Memory B cell (primary cell): ENCODE data around the gene TUT7.
A peak's percentile ranks its signal among the peaks of the same experiment; 100 is the strongest.

Experiments
- ATAC-seq: fragments of 150-1000 bp; cut with Tn5 transposase; 2 replicates; pipeline ENCODE4 v1.10.0; 2021; ENCODE audit warnings: low read depth, mild to moderate bottlenecking, moderate library complexity
- DNase-seq, 2 donors: peaks; one replicate each; pipeline ENCODE4 v3.0.0; 2022; ENCODE audit warnings: low spot score in 2 of 2
- H3K27ac Mint-ChIP-seq: one replicate; pipeline ENCODE4 v1.8.0; 2022; ENCODE audit warnings: mild to moderate bottlenecking, moderate library complexity, mixed read lengths
- H3K27me3 Mint-ChIP-seq: one replicate; pipeline ENCODE4 v1.8.0; 2022; ENCODE audit warnings: mixed read lengths
- H3K36me3 Mint-ChIP-seq: one replicate; pipeline ENCODE4 v1.8.0; 2022; ENCODE audit warnings: mild to moderate bottlenecking, mixed read lengths
- H3K4me1 Mint-ChIP-seq: one replicate; pipeline ENCODE4 v1.8.0; 2022; ENCODE audit warnings: mixed read lengths
- H3K4me3 Mint-ChIP-seq: one replicate; pipeline ENCODE4 v1.8.0; 2022; ENCODE audit warnings: mild to moderate bottlenecking, moderate library complexity, mixed read lengths
- H3K9me3 Mint-ChIP-seq: one replicate; pipeline ENCODE4 v1.8.0; 2022; ENCODE audit warnings: mixed read lengths

Gene TUT7

GRCh38 chr9:86280580-86280979 is 73.6 kb downstream of the TUT7 start:
- Mint-ChIP-seq H3K27ac (no peak overlapping the region), H3K9me3 (no peaks in the 10 kb centered on the region), H3K4me3 (peak overlapping the region; percentile 29), H3K4me1 (peaks cover 26% of the 10 kb centered on the region), H3K36me3 (peaks cover 4% of the 10 kb centered on the region), H3K27me3 (no peaks in the 10 kb centered on the region)
- DNase-seq (no peak), ATAC-seq (no peak)

DNA sequence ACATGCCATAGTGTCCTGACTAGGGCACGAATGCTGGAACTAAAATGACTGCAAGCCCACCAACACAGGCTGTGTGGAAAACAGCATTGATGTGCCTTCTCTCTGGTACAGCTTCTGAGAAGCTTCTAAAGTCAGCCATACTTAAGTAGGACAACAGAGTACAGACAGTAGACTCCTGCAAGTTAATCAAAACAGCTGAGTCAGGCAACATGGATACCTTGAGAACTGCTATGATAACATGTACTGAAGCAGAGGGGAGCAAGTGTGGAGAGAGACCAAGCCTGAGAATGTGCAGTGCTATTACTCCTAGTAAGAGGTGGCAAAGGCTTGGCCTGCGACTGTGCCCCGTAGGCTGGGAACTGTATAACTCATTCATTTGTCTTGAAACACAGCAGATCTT is 74.4 kb downstream of the TUT7 start:
- Mint-ChIP-seq H3K27ac (no peak overlapping the region), H3K36me3 (peaks cover 5% of the 10 kb centered on the region), H3K9me3 (no peaks in the 10 kb centered on the region), H3K27me3 (no peaks in the 10 kb centered on the region), H3K4me3 (peak overlapping the region; percentile 41), H3K4me1 (peaks cover 26% of the 10 kb centered on the region)
- no peak for ATAC-seq
- no peak for DNase-seq

- ATAC-seq (no peak), DNase-seq (no peak)
- Mint-ChIP-seq H3K4me3 (no peak overlapping the region), H3K36me3 (peaks cover 15% of the 10 kb centered on the region), H3K27ac (no peak overlapping the region), H3K4me1 (peaks cover 21% of the 10 kb centered on the region), H3K9me3 (no peaks in the 10 kb centered on the region), H3K27me3 (no peaks in the 10 kb centered on the region)
These were observed 77.1 kb downstream of the TUT7 start for GRCh38 chr9:86277072-86277471.

GRCh38 chr9:86275962-86276361 is 78.2 kb downstream of the TUT7 start:
- DNase-seq (no peak), ATAC-seq (no peak)
- Mint-ChIP-seq H3K27ac (peak overlapping the region; percentile 20), H3K9me3 (no peaks in the 10 kb centered on the region), H3K27me3 (no peaks in the 10 kb centered on the region), H3K36me3 (peaks cover 23% of the 10 kb centered on the region), H3K4me1 (peaks cover 16% of the 10 kb centered on the region), H3K4me3 (no peak overlapping the region)

DNA sequence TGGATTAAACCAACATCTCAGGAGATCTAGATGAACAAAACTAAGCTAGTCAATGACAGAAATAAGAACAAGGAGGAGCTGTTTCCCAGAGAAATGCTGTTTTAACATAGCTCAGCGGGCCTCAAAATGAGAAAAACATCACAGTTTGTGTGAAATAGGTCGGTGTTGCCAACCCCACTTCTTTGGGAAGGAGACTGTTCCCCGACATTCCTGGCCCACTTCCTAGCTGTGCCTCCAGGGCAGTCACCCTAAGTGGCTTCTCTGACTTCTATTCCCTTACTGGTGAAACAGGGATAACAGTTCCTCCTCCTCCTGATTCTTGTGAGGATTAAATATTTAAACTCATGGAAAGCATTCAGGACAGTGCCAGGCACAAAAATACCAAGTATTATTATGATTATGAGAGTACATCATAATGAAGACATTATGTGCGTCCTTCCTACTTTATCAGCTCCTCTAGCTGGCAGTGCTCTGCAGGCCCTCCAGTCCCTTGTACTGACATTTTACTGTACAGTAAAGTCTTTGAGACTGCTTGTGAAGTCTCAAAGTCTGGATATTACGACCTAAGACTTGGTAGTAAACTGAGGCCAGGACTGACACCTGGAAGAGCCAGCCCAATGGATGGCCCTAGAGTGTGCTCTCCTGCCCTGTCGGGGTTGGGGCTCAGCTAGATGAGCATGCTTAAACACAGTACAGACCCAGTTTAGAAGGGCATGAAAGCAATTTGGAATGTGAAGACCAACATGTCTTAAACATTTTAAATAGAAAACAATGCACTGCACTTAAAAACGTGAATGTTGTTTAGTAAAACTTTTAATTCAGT is 79.2 kb downstream of the TUT7 start:
- Mint-ChIP-seq H3K4me3 (no peak overlapping the region), H3K9me3 (no peaks in the 10 kb centered on the region), H3K36me3 (peaks cover 23% of the 10 kb centered on the region), H3K27me3 (no peaks in the 10 kb centered on the region), H3K4me1 (peaks cover 14% of the 10 kb centered on the region), H3K27ac (no peak overlapping the region)
- ATAC-seq, result no peak
- DNase-seq, result no peak

DNA sequence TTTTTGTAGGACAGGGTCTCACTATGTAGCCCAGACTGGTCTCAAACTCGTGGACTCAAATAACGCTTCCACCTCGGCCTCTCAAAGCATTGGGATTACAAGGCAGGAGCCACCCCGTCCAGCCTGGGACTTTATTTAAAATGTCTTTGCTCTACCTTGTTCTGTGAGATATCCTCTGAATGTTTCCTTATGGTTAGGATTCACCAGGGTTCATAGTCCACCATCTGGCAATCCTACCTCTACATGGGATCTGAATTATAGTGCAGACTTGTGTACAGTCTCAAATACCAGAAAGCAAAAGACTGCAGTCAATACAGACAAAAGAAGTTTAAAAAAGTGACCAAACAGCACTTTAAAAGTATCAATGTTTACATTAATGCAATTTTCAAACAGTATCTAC is 82.0 kb downstream of the TUT7 start:
- H3K4me3 Mint-ChIP-seq, result no peak overlapping the region
- no peaks in the 10 kb centered on the region for H3K27me3 Mint-ChIP-seq
- H3K9me3 Mint-ChIP-seq, result no peaks in the 10 kb centered on the region
- peaks cover 3% of the 10 kb centered on the region for H3K4me1 Mint-ChIP-seq
- H3K27ac Mint-ChIP-seq, result no peak overlapping the region
- DNase-seq (no peak), ATAC-seq (no peak)
- H3K36me3 Mint-ChIP-seq, result peaks cover 25% of the 10 kb centered on the region

DNA sequence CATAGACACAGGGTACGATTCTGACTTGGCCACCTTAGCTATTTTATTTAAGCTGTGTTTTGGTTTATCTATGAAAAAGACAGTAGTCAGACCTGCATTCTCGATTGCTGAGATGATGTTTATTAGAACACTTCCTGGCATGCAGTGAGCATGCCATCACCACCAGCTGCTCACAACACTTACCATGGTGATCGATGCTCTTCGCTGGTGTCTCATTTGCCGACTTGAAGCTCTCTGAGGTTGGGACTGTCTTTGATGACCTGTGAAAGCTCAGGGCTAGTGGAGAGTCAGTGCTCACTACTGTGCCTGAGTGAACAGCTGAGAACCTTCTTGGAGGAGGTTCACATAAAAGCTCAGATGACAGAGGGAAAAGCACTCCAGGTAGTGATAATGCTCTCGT is 90.3 kb downstream of the TUT7 start:
- no peak for DNase-seq
- H3K27ac Mint-ChIP-seq, result no peak overlapping the region
- no peaks in the 10 kb centered on the region for H3K27me3 Mint-ChIP-seq
- H3K36me3 Mint-ChIP-seq, result peaks cover 21% of the 10 kb centered on the region
- no peaks in the 10 kb centered on the region for H3K9me3 Mint-ChIP-seq
- ATAC-seq, result no peak
- no peak overlapping the region for H3K4me3 Mint-ChIP-seq
- H3K4me1 Mint-ChIP-seq, result no peaks in the 10 kb centered on the region

DNA sequence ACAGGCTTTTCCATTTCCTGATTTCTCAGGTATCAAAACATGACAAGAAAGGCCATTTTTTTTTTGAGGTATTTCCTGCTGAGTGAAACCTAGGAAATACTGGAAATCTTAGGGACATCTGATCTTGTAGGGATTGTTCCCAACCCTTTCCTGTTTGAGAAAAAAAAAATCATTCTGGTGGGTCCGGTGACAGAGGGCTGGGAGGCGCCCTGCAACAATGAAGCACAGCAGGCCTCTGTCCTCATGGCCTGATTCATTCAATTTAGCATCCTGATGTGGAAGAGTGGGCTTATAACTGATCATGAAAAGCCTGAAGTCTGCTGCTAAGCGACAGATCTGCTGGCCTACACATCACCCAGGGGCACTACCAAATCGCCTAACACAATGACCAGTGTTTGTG is 91.7 kb downstream of the TUT7 start:
- no peaks in the 10 kb centered on the region for H3K4me1 Mint-ChIP-seq
- ATAC-seq (no peak), DNase-seq (no peak)
- no peak overlapping the region for H3K27ac Mint-ChIP-seq
- no peaks in the 10 kb centered on the region for H3K27me3 Mint-ChIP-seq
- no peaks in the 10 kb centered on the region for H3K9me3 Mint-ChIP-seq
- H3K4me3 Mint-ChIP-seq, result no peak overlapping the region
- H3K36me3 Mint-ChIP-seq, result peaks cover 20% of the 10 kb centered on the region

DNA sequence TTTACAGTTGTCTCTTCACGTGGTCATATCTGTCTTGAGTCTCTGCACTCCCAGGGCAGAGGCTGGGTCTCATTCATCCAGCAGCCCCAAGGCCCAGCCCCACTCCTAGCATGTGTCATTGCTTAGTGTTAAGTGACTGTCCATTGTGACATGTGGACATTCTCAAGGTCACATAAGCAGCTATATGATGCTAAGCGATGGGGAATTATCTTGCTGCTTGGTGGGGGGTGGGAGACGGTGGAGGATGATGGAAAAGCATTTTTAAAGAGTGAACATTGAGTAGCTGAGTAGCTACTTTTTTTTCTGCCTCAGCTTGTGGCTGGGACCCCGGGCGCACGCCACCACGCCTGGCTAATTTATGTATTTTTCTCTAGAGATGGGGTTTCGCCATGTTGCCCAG is 94.7 kb downstream of the TUT7 start, which contains the start of gene C9orf153:
C9orf153 (minus strand) TSS at position 101 of the 400 bp plus-strand sequence. CDS start 30,054 bp downstream, outside the sequence.
- peaks cover 17% of the 10 kb centered on the region for H3K36me3 Mint-ChIP-seq
- no peaks in the 10 kb centered on the region for H3K9me3 Mint-ChIP-seq
- no peak for ATAC-seq
- no peaks in the 10 kb centered on the region for H3K27me3 Mint-ChIP-seq
- no peaks in the 10 kb centered on the region for H3K4me1 Mint-ChIP-seq
- no peak for DNase-seq
- no peak within 1 kb of the TSS for H3K4me3 Mint-ChIP-seq
- no peak within 1 kb of the TSS for H3K27ac Mint-ChIP-seq

- no peak for ATAC-seq
- no peaks in the 10 kb centered on the region for H3K27me3 Mint-ChIP-seq
These were observed 96.8 kb downstream of the TUT7 start for GRCh38 chr9:86257391-86257790.

GRCh38 chr9:86256653-86257052 is 97.6 kb downstream of the TUT7 start:
- no peaks in the 10 kb centered on the region for H3K27me3 Mint-ChIP-seq
- DNase-seq (no peak), ATAC-seq (no peak)
- no peak overlapping the region for H3K27ac Mint-ChIP-seq
- H3K9me3 Mint-ChIP-seq, result peaks cover 5% of the 10 kb centered on the region
- no peak overlapping the region for H3K4me3 Mint-ChIP-seq
- H3K4me1 Mint-ChIP-seq, result no peaks in the 10 kb centered on the region
- H3K36me3 Mint-ChIP-seq, result peaks cover 3% of the 10 kb centered on the region

More at GRCh38 chr9:86257391-86257790, 96.8 kb downstream of the TUT7 start:
- Mint-ChIP-seq H3K27ac (no peak overlapping the region), H3K36me3 (peaks cover 3% of the 10 kb centered on the region), H3K4me3 (no peak overlapping the region), H3K9me3 (peaks cover 4% of the 10 kb centered on the region), H3K4me1 (no peaks in the 10 kb centered on the region)
- DNase-seq, result no peak

DNA sequence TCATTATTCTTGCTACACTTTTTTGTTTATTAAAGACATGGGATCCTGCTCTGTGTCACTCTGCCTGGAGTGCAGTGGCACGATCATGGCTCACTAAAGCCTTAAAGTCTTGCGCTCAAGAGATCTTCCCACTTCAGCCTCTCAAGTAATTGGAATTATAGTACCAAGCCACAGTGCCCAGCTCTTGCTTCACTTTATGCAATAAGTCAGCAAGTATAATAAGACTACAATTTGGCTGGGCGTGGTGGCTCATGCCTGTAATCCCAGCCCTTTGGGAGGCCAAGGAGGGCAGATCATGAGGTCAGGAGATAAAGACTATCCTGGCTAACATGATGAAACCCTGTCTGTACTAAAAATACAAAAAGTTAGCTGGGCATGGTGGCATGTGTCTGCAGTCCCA is 100.6 kb downstream of the TUT7 start:
- DNase-seq (no peak), ATAC-seq (no peak)
- H3K27ac Mint-ChIP-seq, result no peak overlapping the region
- H3K4me1 Mint-ChIP-seq, result no peaks in the 10 kb centered on the region
- peaks cover 4% of the 10 kb centered on the region for H3K27me3 Mint-ChIP-seq
- no peak overlapping the region for H3K4me3 Mint-ChIP-seq
- H3K36me3 Mint-ChIP-seq, result no peaks in the 10 kb centered on the region
- H3K9me3 Mint-ChIP-seq, result peaks cover 6% of the 10 kb centered on the region

- Mint-ChIP-seq H3K27ac (no peak overlapping the region), H3K4me1 (no peaks in the 10 kb centered on the region), H3K9me3 (peaks cover 6% of the 10 kb centered on the region), H3K4me3 (no peak overlapping the region), H3K36me3 (no peaks in the 10 kb centered on the region), H3K27me3 (peaks cover 4% of the 10 kb centered on the region)
- no peak for DNase-seq
- ATAC-seq, result no peak
These were observed 101.3 kb downstream of the TUT7 start for GRCh38 chr9:86252870-86253269.

DNA sequence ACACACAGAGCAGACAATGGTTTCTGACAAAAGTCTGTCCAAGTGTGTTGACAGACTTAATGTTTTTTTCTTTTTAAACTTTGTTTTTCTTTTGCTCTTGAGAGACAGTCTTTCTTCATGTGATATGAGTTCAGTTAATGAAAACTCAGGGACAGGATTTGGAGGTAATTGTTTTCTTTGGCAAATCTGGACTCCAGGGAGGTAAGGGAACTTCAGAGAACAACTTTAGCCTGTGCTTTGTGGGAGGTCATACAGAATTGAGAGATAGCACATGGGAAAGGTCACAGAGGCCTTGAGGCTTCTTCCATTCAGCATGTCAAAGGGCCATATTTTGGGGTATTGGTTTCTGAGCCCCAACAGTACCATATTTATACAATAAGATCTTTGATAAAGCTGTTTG is 104.1 kb downstream of the TUT7 start:
- Mint-ChIP-seq H3K36me3 (no peaks in the 10 kb centered on the region), H3K4me3 (no peak overlapping the region), H3K27me3 (peaks cover 9% of the 10 kb centered on the region), H3K27ac (no peak overlapping the region), H3K4me1 (peaks cover 3% of the 10 kb centered on the region), H3K9me3 (peaks cover 6% of the 10 kb centered on the region)
- no peak for DNase-seq
- ATAC-seq, result no peak

GRCh38 chr9:86248746-86249145 is 105.5 kb downstream of the TUT7 start:
- Mint-ChIP-seq H3K27ac (no peak overlapping the region), H3K4me1 (peaks cover 3% of the 10 kb centered on the region), H3K9me3 (peaks cover 6% of the 10 kb centered on the region), H3K4me3 (no peak overlapping the region), H3K36me3 (no peaks in the 10 kb centered on the region), H3K27me3 (peaks cover 9% of the 10 kb centered on the region)
- ATAC-seq (no peak), DNase-seq (no peak)
